ENCODE measurements around the gene ZNF516. TPM values are rescaled to one million over a fixed set of nuclear protein-coding genes. Genes with fewer than 3 reads are reported as not detected.
A peak's percentile ranks its signal among the peaks of the same experiment; 100 is the strongest.

ZNF516 gene
- total RNA-seq, 1 experiment from 2014 or later, result 22.6 TPM

GRCh38 chr18:76455003-76455676 is 39.9 kb downstream of the ZNF516 start:
- no peak overlapping the region for H2BK15ac ChIP-seq (ENCODE audit: low read depth, low read length)
- H3K79me2 ChIP-seq (ENCODE audit: insufficient read depth, low read length), result no peaks in the 10 kb centered on the region; the same call in 1 of the 2 replicates
- no peak overlapping the region for H2BK20ac ChIP-seq (ENCODE audit: low read depth, low read length, poor library complexity, severe bottlenecking)
- H4K5ac ChIP-seq (ENCODE audit: insufficient read length, low read depth, low read length), result no peak overlapping the region
- Mint-ChIP-seq H3K4me3 (no peak overlapping the region), H3K36me3 (ENCODE audit: insufficient read depth in 1 of 3, low read depth in 3 of 3) (peaks cover 2 to 5% (median 3%) of the 10 kb centered on the region in 3 experiments; a peak in 4 of 7 replicates), H3K27ac (peak overlapping the region in 1 of 3 experiments; percentile 62; a peak in 3 of 7 replicates), H3K4me1 (peaks cover 45 to 57% of the 10 kb centered on the region in 2 experiments), H3K27me3 (ENCODE audit: low read depth) (peaks cover 15% of the 10 kb centered on the region), H3K9me3 (no peaks in the 10 kb centered on the region)
- no CpG with 5 or more reads among the region's 8 CpGs for WGBS (ENCODE audit: extremely low coverage, insufficient read length, low lambda C conversion rate)
- no peak overlapping the region for H3K27ac ChIP-seq (ENCODE audit: insufficient read length, low read depth, low read length)
- H3K23ac ChIP-seq (ENCODE audit: insufficient read length, low read depth, low read length), result no peak overlapping the region
- no peaks in the 10 kb centered on the region; the same call in 1 of the 2 replicates for H3K27me3 ChIP-seq (ENCODE audit: insufficient read depth, low read length)
- H2AFZ ChIP-seq (ENCODE audit: low read length), result no peak overlapping the region
- no peak overlapping the region; the same call in 1 of the 2 replicates for H3K14ac ChIP-seq (ENCODE audit: insufficient read depth, low read length)
- H4K91ac ChIP-seq (ENCODE audit: insufficient read length, low read depth, low read length), result no peak overlapping the region
- peaks cover 2% of the 10 kb centered on the region; the same call in 1 of the 2 replicates for H3K4me1 ChIP-seq (ENCODE audit: insufficient read depth, low read length)
- H3K9ac ChIP-seq (ENCODE audit: extremely low read depth, insufficient read length, low read length), result no peak overlapping the region
- H2BK120ac ChIP-seq (ENCODE audit: low read depth, low read length, poor library complexity, severe bottlenecking), result no peak overlapping the region
- peaks cover 11% of the 10 kb centered on the region for H3K23me2 ChIP-seq (ENCODE audit: insufficient read length, low read depth, low read length, poor library complexity, severe bottlenecking)
- H3K79me1 ChIP-seq (ENCODE audit: insufficient read depth, low read depth, low read length, poor library complexity, severe bottlenecking), result no peaks in the 10 kb centered on the region
- H3K4ac ChIP-seq (ENCODE audit: low read depth, low read length), result no peak overlapping the region
- H3K18ac ChIP-seq (ENCODE audit: insufficient read length, low read depth, low read length), result no peak overlapping the region
- no peak overlapping the region for H2BK12ac ChIP-seq (ENCODE audit: insufficient read length, low read depth, low read length)
- no peaks in the 10 kb centered on the region for H4K20me1 ChIP-seq (ENCODE audit: control insufficient read depth, insufficient read depth, insufficient read length)
- no peak overlapping the region for H2AK5ac ChIP-seq (ENCODE audit: insufficient read length, low read length)
- H2BK5ac ChIP-seq (ENCODE audit: insufficient read length, low read length), result no peak overlapping the region
- no peak overlapping the region for H3K56ac ChIP-seq (ENCODE audit: insufficient read length, low read depth, low read length)
- no peak for TF ChIP-seq CTCF (conservative IDR thresholded peaks at IDR 0.05)
- no peak overlapping the region for H4K8ac ChIP-seq (replicated peaks; ENCODE audit: insufficient read length, low read depth, low read length)
- H3T11ph ChIP-seq (ENCODE audit: low read length), result no peak overlapping the region
- no peaks in the 10 kb centered on the region for H3K9me3 ChIP-seq (ENCODE audit: control insufficient read depth, low read depth, low read length)
- H3K4me2 ChIP-seq (ENCODE audit: insufficient read depth, insufficient read length, low read length), result no peak overlapping the region
- DNase-seq, result no peak

All from H9 (cell line).